ENCODE results near the gene PLCB1.
"Not testable (repeated sequence)": the region's sequence is repeated elsewhere in the genome, so short reads cannot be mapped to it uniquely, and the experiment has no call there.

Gene PLCB1

DNA sequence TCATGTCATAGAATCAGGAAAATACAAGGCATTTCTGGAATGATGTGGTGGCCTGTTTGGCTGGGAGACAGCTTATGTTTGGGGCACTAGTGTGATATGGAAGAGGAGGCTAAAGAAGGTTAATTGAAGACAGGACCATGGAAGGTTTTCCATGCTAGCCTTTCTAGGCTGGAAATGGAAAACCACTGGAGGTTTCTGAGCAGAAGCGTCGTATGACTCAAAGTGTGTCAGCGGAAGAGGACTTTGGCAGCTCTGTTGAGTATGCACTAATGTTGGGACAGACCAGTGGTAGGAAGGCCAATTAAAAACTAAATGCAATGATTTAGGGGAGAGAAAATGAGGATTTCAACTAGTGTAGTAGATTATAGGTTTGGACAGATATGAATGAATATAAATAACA lies 413.1 kb downstream of the PLCB1 start:
- peak; percentile 82 for DNase-seq (ENCODE audit: low read depth)

DNA sequence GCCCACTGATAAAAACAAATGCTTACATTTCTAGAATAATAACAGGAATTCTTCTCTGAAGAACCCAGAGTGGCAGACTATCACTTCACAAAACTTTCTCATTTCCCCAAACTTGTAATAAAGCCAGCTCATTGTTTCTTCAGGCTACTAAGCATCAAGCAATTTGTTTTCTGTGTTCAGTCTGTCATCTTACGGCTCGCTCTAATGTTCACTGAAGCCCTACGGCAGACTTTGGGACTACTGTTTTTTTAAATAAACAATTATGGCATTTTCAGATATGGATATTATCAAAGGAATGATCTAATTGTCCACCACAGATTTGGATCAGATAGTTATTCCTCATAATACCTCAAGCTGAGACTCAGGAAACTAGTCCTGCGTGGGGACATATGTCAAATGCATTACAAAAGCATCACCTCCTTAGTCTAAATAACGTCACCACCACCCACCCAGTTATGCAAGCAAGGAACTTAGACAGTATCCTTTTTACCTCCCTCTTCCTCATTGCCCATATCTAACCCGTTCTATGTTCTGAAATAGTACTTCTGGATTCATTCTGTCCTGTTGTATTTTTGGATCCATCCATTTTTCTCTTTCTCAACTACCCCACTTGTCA lies 415.1 kb downstream of the PLCB1 start:
- DNase-seq (ENCODE audit: low read depth), result no peak

DNA sequence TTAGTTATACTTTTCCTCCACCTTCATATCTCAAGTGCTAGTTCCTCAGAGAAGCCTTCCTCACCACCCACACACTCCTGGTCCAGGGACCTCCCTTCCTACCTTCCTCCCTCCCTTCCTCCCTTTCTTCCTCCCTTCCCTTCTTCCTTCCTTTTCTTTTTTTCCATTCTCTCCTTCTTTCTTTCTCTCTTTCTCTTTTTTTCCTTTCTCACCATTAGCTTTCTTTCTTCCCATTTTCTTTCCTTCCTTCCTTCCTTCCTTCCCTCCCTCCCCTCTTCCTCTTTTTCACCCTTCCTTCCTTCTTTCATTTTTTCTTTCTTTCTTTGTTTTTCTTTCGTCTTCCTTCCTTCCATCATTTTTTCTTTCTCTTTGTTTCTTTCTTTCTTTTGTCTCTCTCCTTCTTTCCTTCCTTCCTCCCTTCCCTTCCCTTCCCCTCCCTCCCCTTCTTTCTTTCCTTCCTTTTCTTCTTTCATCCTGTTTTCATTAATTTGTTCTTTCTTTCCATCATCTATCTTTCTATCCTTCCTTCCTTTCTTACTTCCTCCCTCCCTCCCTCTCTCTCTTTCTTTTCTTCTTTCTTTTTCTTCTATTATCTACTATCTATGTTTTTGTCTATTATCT lies 416.0 kb downstream of the PLCB1 start:
- no peak for DNase-seq (ENCODE audit: low read depth)

DNA sequence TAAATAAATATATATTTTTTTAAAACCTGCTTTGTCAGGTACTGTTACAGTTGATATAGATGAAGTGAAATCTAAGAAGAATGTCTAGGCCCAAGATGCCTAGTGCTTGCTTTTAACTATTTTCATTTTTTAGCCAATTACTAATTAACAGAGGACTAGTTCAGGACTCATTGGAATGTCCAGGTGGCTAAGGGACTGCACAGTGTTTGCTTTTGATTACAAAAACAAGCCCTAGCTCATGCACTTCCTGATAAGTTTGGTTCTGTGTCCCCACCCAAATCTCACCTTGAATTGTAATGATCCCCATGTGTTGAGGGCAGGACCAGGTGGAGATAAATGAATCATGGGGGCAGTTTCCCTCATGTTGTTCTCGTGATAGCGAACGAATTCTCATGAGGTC lies 417.1 kb downstream of the PLCB1 start:
- no peak for DNase-seq (ENCODE audit: low read depth)

DNA sequence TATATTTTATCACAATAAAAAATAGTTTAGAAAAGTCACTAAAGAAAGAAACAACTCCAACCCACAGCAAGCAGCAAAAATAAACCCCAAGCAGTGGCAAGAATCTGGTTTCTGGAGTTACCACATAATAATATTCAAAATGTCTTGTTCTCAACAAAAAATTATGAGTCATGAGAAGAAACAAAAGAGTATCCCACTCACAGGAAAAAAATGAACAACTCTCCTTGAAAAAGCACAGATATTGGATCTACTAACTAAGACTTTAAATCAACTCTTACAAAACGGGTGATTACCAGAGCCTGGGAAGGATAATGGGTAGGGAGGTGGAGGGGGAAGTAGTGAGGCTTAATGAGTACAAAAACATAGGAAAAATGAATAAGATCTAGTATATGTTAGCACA lies 425.6 kb downstream of the PLCB1 start:
- peak; percentile 74 for DNase-seq (ENCODE audit: low read depth)

DNA sequence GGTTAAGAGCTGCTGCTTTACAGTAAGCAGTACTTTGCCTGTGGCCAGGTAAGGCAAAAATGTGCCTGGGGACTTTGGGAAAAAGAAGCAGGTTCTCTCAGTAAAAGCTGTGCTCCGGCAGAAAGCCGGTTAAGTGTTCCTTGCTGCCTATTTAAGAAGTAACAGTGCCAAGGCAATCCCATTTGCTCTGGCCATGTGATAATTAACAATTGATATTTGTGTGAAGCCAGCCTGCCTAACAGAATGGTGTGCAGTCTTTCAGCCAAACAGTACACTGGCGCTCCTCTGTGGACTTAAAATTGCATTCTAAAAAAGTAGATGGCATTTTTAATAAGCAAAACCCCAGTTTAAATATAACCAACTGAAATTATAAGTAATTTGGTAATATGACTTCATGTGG lies 430.3 kb downstream of the PLCB1 start:
- no peak for DNase-seq (ENCODE audit: low read depth)

DNA sequence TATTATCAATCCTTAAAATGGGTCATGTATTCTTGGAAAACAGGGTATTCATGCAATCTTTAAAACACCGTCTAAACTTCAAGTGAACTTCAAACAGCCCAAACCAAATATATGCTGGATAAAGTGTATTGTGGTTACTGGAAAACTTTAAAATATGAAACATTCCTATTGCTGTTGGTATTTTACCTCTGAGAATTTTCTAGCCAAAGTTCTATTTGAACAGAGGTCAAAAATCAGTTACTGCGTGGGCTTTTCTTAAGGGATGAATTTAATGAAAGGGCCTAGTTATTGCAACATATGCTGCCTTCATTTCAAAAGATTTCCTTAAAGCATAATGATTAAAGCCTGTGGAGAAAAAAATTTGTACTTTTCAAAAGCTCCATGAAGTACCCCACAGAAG lies 436.0 kb downstream of the PLCB1 start:
- peak; percentile 20 for DNase-seq (ENCODE audit: low read depth)

DNA sequence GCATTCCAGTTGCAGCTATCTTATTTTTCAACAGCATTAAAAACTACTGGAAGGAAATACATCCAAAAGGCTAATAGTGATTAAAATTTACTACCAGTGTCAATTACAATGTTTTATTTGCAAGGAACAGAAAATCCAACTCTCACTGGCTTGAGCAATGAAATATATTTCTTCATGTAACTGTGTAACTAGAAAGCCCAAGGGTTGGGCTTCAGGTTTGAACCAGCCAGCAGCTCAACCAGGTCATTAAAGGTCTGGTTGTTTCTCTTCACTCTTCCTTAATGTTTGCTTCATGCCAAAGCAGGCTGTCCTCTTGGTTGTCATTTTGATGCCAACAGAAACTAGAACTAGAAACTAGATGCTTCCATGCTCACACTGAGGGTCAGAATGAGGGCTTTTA lies 437.7 kb downstream of the PLCB1 start:
- no peak for DNase-seq (ENCODE audit: low read depth)

DNA sequence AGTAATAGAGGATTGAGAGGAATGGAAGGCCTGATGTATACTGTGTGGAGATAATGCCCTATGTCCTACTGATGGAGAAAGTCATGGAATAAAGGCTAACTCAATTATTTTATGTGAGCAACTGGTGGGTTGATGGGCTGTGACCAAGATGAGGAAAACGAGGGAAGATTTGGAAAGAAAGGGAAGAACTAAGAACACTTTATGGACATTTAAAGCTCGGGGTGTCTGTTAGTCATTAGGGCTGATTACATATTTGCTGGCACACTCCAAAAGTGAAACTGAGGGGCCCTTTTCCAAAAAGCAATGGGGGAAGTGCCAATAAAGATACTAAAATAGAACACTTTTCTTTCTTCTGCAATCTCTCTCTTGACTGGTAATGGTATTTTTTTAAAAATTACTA lies 439.5 kb downstream of the PLCB1 start:
- DNase-seq (ENCODE audit: low read depth), result no peak

DNA sequence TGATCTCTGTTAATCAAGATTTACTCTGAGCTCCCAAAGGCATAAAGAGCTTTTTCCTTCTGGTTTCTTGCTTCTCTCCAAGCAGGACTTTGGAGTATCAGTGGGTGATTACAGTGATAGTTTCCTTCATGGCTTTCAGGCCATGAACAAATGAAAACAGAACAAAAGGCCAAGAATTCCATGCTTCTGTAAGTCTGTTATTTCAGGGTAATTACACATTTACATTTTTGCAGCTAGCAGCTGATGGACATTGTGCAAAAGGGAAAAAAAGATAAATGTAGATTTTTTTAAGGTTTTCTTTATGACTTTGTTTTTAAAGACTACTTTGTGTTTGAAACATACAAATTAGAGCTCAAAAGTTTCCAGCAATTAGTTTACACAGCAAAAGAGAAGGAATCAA lies 441.6 kb downstream of the PLCB1 start:
- DNase-seq (ENCODE audit: low read depth), result peak; percentile 18

DNA sequence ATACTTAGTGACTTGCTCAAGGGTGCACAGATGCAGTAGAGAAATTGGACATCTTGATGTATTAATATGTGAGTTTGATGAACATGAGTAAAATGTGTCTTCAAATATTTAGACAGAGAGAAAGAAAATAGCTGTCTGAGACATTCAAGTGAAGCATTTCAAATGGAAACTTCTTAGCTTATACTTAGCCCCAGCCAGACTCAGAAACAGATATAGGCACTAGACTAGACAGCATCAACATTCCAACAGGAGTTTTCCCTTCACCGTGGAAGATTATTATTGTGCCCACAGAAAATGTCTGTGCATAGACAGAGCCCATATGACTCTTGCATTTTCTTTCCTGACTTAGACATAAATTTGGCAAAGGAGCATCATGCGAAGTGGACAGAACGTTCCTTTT lies 443.0 kb downstream of the PLCB1 start:
- DNase-seq (ENCODE audit: low read depth), result no peak

DNA sequence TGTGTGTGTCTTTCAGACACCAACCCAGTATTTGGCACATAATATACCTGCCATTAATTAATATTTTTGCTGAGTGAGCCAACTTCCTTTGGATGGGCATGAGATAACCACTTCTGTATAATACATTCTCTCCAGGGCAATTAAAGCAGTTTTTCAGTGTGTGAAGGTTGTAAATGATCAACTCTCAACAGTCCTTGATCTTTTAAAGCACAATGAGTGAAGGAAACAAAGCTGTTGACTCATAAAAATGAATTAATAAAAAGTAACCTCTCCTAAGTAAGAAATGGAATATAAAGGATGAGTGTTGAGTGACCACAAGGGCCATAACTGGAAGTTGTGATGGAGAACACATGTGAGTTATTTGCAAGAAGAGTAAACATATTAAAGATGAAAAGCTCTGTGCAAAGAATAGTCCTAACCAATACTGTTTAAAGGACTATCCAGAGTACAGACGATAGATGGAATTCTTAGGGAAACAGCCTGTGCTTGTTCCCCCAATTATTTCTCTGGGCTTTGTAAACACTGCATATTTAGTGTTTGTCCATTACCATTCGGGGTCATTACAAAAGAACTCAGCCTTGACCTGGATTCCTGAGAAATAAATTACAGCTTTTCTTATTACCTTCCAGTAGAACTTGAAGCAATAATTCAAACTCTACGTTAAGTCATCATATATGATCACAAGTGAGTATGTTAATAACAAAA lies 446.2 kb downstream of the PLCB1 start:
- no peak for DNase-seq (ENCODE audit: low read depth)

DNA sequence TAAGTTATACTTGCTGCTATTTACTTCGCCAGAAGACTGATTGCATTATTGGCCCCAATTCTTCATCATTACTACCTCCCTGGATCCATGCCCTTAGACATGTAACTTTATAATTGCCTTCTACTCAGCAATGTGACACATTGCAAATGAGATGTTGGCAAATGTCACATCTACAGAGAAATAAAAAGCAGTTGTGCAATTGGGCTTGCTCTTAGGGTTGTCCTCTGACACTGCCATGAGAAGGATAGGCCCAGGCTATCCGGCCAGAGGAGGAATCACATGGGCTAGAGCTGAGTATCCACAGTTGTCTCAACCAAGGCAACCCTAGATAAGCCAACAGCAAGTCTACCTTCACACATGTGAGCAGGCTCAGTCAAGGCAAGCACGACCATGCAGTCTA lies 447.0 kb downstream of the PLCB1 start:
- no peak for DNase-seq (ENCODE audit: low read depth)

DNA sequence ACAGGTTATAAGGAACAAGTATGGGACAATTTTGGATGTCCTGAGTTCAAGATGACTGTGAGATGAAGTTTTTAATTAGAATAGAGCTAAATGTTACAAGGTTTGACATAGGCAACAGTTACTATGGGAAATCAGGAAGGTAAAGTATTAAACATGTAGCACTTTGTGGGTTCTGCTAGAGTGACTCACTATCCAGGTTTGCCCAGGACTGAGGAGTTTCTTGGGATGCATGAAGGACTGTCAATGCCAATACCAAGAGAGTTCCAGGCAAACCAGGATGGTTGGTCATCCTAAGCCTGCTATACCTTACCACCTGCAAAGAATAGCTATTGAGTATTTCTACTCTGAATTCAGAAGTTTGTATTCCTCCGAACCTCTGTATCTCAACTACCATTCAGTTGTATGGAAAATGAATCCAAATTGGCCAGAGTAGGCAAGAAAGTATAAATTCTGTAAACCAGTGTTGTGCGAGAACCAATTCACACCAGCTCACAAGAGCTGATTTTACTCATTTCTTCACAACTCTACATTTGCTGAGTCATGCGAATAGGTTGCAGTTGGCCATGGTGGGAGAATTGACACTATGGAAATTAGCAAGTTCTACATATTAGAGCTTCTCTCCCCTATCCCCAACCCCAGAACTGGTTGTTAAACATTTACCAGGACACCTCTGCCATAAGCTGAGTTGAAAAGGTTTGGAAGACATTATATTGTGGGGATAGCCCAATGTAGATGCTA lies 449.5 kb downstream of the PLCB1 start:
- no peak for DNase-seq (ENCODE audit: low read depth)

DNA sequence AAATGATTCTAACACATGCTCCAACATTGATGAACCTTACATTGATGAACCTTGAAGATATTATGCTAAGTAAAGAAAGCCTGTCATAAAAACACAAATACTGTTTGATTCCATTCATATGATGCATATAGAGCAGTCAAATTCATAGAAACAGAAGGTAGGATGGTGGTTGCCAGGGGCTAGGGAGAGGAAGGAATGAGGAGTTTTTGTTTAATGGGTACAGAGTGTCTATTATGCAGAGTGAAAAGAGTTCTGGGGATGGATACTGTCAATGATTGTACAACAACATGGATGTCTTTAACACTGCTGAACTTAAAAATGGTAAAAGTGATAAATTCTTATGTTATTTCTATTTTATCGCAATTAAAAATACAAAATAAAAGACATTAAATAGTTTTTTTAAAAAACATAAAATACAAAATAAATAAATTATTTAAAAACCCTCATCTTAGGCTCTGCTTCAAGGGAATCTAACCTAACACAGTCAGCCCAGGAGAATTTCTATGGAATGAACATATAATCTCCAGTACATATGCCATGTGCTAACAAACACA lies 451.0 kb downstream of the PLCB1 start:
- no peak for DNase-seq (ENCODE audit: low read depth)

DNA sequence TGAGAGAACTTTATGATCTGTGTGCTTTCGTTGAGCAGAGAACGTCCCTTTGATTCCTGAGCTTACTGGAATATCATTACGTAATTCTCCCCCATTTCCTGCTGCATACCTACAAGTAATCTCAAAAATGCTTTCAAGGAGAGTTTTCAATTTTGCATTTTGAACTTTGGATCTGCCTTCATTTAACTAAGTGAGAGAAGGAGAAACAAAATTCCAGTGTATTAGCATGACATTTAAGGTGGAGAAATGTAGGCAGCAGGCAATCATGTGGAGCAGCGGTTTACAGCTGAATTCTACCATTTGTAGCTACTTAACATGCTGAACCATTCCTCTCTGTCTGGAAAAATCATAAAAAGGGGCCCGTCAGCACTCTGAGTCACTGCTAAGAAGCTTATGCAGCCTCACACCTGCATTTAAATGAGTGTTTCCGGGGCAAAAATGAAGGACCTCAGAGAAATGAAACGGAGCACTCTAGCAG lies 451.5 kb downstream of the PLCB1 start:
- DNase-seq (ENCODE audit: low read depth), result peak; percentile 53

DNA sequence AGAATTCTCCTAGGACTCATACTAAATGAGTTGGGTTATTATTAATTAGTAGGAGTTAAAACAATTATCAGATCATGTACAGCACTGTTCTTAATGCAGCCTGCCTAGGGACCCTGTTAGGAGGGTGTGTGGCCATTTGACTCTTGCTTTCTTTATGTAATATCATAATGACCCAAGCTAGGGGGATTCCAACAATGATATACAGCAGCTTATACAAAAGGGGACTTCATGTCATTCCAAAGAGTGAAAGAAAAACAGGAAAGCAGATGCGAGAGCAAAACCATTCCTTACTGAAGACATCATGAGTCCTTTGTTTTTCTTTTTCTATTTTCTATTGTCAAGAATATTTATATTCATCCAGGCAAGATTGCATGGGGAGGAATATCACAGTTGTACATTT lies 455.2 kb downstream of the PLCB1 start:
- DNase-seq (ENCODE audit: low read depth), result no peak

DNA sequence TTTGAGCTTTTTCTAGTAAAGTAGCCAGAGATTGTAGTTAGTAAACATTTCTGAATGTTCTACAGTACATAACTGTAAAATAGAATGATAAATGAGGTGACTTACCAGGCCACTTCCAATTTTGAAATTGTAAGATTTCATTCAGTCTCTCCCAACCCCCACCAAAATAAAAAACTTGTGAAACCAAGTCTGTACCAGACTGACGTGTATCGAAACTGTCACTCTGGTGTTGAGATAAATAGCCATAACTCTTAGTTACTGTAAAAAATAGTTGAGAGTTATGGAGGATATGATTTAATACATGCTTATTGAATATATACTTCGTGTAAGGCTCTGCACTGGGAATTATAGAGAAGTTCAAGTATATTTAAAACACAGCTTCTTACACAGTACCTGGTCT lies 455.7 kb downstream of the PLCB1 start:
- no peak for DNase-seq (ENCODE audit: low read depth)

DNA sequence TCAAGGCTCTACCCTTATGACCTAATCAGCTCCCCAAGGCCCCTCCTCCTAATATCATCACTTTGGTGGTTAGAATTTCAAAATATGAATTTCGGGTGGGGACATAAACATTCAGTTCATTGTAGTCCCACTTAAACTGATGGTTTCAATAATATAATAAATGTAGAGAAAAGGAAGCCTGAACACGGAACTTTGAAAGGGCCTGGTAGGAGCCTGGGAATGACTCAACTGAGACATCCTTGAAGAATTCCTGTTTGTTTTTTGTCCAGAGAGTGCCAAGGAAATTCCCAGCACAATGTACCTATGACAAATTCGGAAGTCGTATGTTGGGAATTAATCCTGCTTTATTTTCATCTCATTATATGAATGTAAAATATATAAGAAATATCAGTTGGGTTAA lies 457.9 kb downstream of the PLCB1 start:
- peak; percentile 63 for DNase-seq (ENCODE audit: low read depth)

DNA sequence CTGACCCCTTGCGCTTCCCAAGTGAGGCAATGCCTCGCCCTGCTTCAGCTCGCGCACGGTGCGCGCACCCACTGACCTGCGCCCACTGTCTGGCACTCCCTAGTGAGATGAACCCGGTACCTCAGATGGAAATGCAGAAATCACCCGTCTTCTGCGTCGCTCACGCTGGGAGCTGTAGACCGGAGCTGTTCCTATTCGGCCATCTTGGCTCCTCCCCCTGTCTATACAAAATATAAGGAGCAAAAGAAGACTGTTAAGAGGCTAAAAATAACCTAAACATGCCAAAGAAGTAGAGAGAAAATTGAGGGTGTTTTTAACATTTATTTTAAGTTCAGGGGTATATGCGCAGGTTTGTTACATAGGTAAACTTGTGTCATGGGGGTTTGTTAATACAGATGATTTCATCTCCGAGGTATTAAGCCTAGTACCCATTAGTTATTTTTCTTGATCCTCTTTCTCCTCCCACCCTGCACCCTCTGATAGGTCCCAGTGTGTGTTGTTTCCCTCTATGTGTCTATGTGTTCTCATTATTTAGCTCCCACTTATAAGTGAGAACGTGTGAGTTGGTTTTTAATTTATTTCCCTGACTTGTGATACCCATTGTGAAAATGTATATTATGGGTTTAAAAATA lies 469.0 kb downstream of the PLCB1 start:
- not testable (repeated sequence) for DNase-seq (ENCODE audit: low read depth)

DNA sequence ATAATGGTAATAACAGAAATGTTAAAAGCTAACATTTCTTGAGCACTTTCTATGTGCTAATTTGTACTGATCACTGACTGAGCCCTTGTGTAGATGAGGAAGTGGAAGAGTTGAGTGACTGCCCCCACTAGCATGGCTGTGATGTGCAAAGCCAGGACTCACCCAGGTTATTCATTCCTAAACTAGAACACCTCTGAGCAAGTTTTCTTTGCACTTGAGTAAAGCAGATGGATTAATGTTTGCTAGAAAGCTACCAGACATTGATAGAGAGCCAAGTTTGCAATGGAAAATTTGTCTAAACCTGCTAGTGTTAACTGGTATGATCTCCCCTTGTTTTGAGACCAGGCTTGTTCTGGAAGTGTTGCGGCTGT lies 469.5 kb downstream of the PLCB1 start:
- DNase-seq (ENCODE audit: low read depth), result no peak
